Liver (tissue), 9 donors: ENCODE data around the gene ENPP3. TPM values are rescaled to one million over a fixed set of nuclear protein-coding genes. Genes with fewer than 3 reads are reported as not detected.

Experiments used
- DNase-seq: peaks from one replicate; pipeline ENCODE4 v3.0.0-alpha.2; 2017; ENCODE audit warnings: low spot score
- H3K27ac ChIP-seq, 2 donors: one replicate each; pipeline ENCODE4 v1.7.0; 2013; ENCODE audit warnings: inconsistent platforms in 2 of 2, low read length in 2 of 2, control low read depth in 1 of 2, low read depth in 1 of 2, mild to moderate bottlenecking in 1 of 2
- H3K27me3 ChIP-seq, 4 donors: one replicate each; pipeline versions ENCODE4 v1.6.1 to v1.7.0; 2013; ENCODE audit warnings: low read length in 3 of 4, inconsistent platforms in 1 of 4, mild to moderate bottlenecking in 1 of 4, moderate library complexity in 1 of 4; ENCODE audit not compliant: control insufficient read depth in 4 of 4, insufficient read depth in 4 of 4
- H3K36me3 ChIP-seq, 4 donors: one replicate each; pipeline versions ENCODE4 v1.6.1 to v1.7.0; 2013; ENCODE audit warnings: low read length in 3 of 4, mild to moderate bottlenecking in 3 of 4, low read depth in 1 of 4, moderate library complexity in 1 of 4; ENCODE audit not compliant: control insufficient read depth in 4 of 4, insufficient read depth in 3 of 4
- H3K4me1 ChIP-seq, 4 donors: one replicate each; pipeline versions ENCODE4 v1.6.1 to v1.7.0; 2013; ENCODE audit warnings: low read length in 3 of 4, mild to moderate bottlenecking in 3 of 4, moderate library complexity in 1 of 4; ENCODE audit not compliant: control insufficient read depth in 4 of 4, insufficient read depth in 4 of 4
- H3K4me3 ChIP-seq, 3 donors: one replicate each; pipeline versions ENCODE4 v1.6.1 to v1.7.0; 2013; ENCODE audit warnings: low read length in 3 of 3, control low read depth in 1 of 3, low read depth in 1 of 3, mild to moderate bottlenecking in 1 of 3
- H3K9ac ChIP-seq, 2 donors: one replicate each; pipeline ENCODE4 v1.7.0; 2013; ENCODE audit warnings: low read length in 2 of 2, mild to moderate bottlenecking in 2 of 2, moderate library complexity in 2 of 2, control low read depth in 1 of 2, low read depth in 1 of 2
- H3K9me3 ChIP-seq, 4 donors: one replicate each; pipeline versions ENCODE4 v1.6.1 to v1.7.0; 2013; ENCODE audit warnings: low read length in 3 of 4; ENCODE audit not compliant: control insufficient read depth in 4 of 4
- EGR1 ChIP-seq, 2 donors: IDR thresholded peaks; 2 replicates each; pipeline ENCODE4 v1.6.1; 2016 to 2018; ENCODE audit warnings: antibody characterized with exemption in 2 of 2, low read depth in 2 of 2
- FOXA1 ChIP-seq: IDR thresholded peaks from 2 replicates; pipeline ENCODE4 v1.6.1; 2016; ENCODE audit warnings: antibody characterized with exemption
- FOXA2 ChIP-seq: IDR thresholded peaks from 2 replicates; pipeline ENCODE4 v1.6.1; 2016; ENCODE audit warnings: antibody characterized with exemption
- GABPA ChIP-seq, 2 donors: IDR thresholded peaks in 1 of 2; conservative IDR thresholded peaks in 1 of 2; 2 replicates each; pipeline ENCODE4 v1.6.1; 2016; ENCODE audit warnings: antibody characterized with exemption in 2 of 2, mild to moderate bottlenecking in 1 of 2, moderate library complexity in 1 of 2
- HNF4A ChIP-seq, 2 donors: conservative IDR thresholded peaks; 2 replicates each; pipeline ENCODE4 v1.6.1; 2016; ENCODE audit warnings: antibody characterized with exemption in 2 of 2, mild to moderate bottlenecking in 2 of 2
- HNF4G ChIP-seq: IDR thresholded peaks from 2 replicates; pipeline ENCODE4 v1.6.1; 2016; ENCODE audit warnings: antibody characterized with exemption
- JUND ChIP-seq, 2 donors: IDR thresholded peaks; 2 replicates each; pipeline ENCODE4 v1.6.1; 2016; ENCODE audit warnings: antibody characterized with exemption in 2 of 2
- RAD21 ChIP-seq, 2 donors: IDR thresholded peaks; 2 replicates each; pipeline ENCODE4 v1.6.1; 2016; ENCODE audit warnings: antibody characterized with exemption in 2 of 2, mild to moderate bottlenecking in 2 of 2
- RXRA ChIP-seq, 2 donors: IDR thresholded peaks; 2 replicates each; pipeline ENCODE4 v1.6.1; 2017 to 2018; ENCODE audit warnings: antibody characterized with exemption in 2 of 2, mild to moderate bottlenecking in 1 of 2
- SP1 ChIP-seq: IDR thresholded peaks from 2 replicates; pipeline ENCODE4 v1.6.1; 2018; ENCODE audit warnings: antibody characterized with exemption, mild to moderate bottlenecking
- TAF1 ChIP-seq: conservative IDR thresholded peaks from 2 replicates; pipeline ENCODE4 v1.6.1; 2016; ENCODE audit warnings: antibody characterized with exemption, mild to moderate bottlenecking
- YY1 ChIP-seq: IDR thresholded peaks from 2 replicates; pipeline ENCODE4 v1.6.1; 2016; ENCODE audit warnings: antibody characterized with exemption, mild to moderate bottlenecking
- WGBS: extraction: QIAGEN DNeasy Blood & Tissue Kit; methylation state at CpG from one replicate; pipeline ENCODE4 v1.1.7; 2013; 5-methylcytosine and 5-hydroxymethylcytosine counted together
- polyA plus RNA-seq, 2 donors: library from polyadenylated mRNA; stranded (reverse) in 1 of 2; unstranded in 1 of 2; fragments of 200-250 nt in 1 of 2; fragments of >200 nt in 1 of 2; fragmentation: Nextera tagmentation in 1 of 2; extraction: Ambion mirVana in 1 of 2; gene quantifications; one replicate each; pipeline versions ENCODE4 v1.2.1 to v1.2.3, GENCODE V29; 2013 to 2015
- total RNA-seq, 2 donors: library from RNA; depleted of rRNA; stranded (reverse); fragments of >200 nt; gene quantifications; one replicate each; pipeline ENCODE4 v1.2.3, GENCODE V29; 2014
- TF ChIP-seq, protein P1 (sequence below): IDR thresholded peaks from 2 replicates; pipeline ENCODE4 v1.6.1; 2016; ENCODE audit warnings: antibody characterized with exemption
- TF ChIP-seq, protein P2 (sequence below): fragments of 150-350 bp; IDR thresholded peaks from 2 replicates; pipeline ENCODE4 v1.5.1; 2017; ENCODE audit warnings: improper control_type of control experiment, low read depth, low read length; ENCODE audit not compliant: missing input control
- TF ChIP-seq, protein P3 (sequence below): IDR thresholded peaks from 2 replicates; pipeline ENCODE4 v1.6.1; 2016; ENCODE audit warnings: antibody characterized with exemption
- TF ChIP-seq, protein P4 (sequence below): IDR thresholded peaks from 2 replicates; pipeline ENCODE4 v1.6.1; 2016; ENCODE audit warnings: antibody characterized with exemption
- TF ChIP-seq, protein P5 (sequence below): IDR thresholded peaks from 2 replicates; pipeline ENCODE4 v1.6.1; 2016; ENCODE audit warnings: antibody characterized with exemption, mild to moderate bottlenecking
- donor health status: healthy.
- donor health status: healthy.
- donor health status: healthy.
- donor health status: healthy.
- donor health status: healthy.

The ENPP3 gene
- total and polyA plus RNA-seq, 4 donors = 0.51 to 6.1 (median 1.1) TPM

DNA sequence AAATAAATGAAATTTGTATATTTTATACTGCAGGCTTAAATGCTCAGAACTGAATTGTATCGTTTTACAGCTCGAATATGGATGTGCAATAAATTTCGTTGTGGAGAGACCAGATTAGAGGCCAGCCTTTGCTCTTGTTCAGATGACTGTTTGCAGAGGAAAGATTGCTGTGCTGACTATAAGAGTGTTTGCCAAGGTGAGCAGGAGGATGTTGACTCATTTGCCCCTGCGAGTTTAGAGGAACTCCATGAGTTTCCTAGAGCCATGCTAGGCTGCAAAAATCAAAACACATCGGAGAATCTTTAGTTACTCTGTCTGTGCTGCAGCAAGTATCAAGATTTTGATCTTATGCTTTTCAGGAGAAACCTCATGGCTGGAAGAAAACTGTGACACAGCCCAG, 15.4 kb downstream of the ENPP3 start:
- Histone ChIP-seq H3K27ac (no peak overlapping the region), H3K4me3 (no peak overlapping the region), H3K36me3 (no peaks in the 10 kb centered on the region), H3K4me1 (peaks cover 3 to 9% (median 6%) of the 10 kb centered on the region in 4 donors), H3K9me3 (no peaks in the 10 kb centered on the region), H3K27me3 (no peaks in the 10 kb centered on the region), H3K9ac (no peak overlapping the region)
- no peak for TF ChIP-seq TAF1
- TF ChIP-seq EGR1 (IDR thresholded peaks at IDR 0.05; ENCODE audit: low read depth in 2 of 2) = no peak
- no peak for TF ChIP-seq GABPA (IDR thresholded peaks at IDR 0.05 in 1 of 2, conservative IDR thresholded peaks at IDR 0.05 in 1 of 2)
- TF ChIP-seq, protein P1, sequence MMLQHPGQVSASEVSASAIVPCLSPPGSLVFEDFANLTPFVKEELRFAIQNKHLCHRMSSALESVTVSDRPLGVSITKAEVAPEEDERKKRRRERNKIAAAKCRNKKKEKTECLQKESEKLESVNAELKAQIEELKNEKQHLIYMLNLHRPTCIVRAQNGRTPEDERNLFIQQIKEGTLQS = no peak
- TF ChIP-seq, protein P2, sequence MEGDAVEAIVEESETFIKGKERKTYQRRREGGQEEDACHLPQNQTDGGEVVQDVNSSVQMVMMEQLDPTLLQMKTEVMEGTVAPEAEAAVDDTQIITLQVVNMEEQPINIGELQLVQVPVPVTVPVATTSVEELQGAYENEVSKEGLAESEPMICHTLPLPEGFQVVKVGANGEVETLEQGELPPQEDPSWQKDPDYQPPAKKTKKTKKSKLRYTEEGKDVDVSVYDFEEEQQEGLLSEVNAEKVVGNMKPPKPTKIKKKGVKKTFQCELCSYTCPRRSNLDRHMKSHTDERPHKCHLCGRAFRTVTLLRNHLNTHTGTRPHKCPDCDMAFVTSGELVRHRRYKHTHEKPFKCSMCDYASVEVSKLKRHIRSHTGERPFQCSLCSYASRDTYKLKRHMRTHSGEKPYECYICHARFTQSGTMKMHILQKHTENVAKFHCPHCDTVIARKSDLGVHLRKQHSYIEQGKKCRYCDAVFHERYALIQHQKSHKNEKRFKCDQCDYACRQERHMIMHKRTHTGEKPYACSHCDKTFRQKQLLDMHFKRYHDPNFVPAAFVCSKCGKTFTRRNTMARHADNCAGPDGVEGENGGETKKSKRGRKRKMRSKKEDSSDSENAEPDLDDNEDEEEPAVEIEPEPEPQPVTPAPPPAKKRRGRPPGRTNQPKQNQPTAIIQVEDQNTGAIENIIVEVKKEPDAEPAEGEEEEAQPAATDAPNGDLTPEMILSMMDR = no peak
- no peak for TF ChIP-seq YY1
- TF ChIP-seq, protein P3, sequence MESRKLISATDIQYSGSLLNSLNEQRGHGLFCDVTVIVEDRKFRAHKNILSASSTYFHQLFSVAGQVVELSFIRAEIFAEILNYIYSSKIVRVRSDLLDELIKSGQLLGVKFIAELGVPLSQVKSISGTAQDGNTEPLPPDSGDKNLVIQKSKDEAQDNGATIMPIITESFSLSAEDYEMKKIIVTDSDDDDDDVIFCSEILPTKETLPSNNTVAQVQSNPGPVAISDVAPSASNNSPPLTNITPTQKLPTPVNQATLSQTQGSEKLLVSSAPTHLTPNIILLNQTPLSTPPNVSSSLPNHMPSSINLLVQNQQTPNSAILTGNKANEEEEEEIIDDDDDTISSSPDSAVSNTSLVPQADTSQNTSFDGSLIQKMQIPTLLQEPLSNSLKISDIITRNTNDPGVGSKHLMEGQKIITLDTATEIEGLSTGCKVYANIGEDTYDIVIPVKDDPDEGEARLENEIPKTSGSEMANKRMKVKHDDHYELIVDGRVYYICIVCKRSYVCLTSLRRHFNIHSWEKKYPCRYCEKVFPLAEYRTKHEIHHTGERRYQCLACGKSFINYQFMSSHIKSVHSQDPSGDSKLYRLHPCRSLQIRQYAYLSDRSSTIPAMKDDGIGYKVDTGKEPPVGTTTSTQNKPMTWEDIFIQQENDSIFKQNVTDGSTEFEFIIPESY = no peak
- TF ChIP-seq HNF4A (conservative IDR thresholded peaks at IDR 0.05) = no peak
- TF ChIP-seq, protein P4, sequence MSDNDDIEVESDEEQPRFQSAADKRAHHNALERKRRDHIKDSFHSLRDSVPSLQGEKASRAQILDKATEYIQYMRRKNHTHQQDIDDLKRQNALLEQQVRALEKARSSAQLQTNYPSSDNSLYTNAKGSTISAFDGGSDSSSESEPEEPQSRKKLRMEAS = no peak
- TF ChIP-seq, protein P5, sequence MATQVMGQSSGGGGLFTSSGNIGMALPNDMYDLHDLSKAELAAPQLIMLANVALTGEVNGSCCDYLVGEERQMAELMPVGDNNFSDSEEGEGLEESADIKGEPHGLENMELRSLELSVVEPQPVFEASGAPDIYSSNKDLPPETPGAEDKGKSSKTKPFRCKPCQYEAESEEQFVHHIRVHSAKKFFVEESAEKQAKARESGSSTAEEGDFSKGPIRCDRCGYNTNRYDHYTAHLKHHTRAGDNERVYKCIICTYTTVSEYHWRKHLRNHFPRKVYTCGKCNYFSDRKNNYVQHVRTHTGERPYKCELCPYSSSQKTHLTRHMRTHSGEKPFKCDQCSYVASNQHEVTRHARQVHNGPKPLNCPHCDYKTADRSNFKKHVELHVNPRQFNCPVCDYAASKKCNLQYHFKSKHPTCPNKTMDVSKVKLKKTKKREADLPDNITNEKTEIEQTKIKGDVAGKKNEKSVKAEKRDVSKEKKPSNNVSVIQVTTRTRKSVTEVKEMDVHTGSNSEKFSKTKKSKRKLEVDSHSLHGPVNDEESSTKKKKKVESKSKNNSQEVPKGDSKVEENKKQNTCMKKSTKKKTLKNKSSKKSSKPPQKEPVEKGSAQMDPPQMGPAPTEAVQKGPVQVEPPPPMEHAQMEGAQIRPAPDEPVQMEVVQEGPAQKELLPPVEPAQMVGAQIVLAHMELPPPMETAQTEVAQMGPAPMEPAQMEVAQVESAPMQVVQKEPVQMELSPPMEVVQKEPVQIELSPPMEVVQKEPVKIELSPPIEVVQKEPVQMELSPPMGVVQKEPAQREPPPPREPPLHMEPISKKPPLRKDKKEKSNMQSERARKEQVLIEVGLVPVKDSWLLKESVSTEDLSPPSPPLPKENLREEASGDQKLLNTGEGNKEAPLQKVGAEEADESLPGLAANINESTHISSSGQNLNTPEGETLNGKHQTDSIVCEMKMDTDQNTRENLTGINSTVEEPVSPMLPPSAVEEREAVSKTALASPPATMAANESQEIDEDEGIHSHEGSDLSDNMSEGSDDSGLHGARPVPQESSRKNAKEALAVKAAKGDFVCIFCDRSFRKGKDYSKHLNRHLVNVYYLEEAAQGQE = no peak
- no peak for TF ChIP-seq HNF4G
- no peak for TF ChIP-seq SP1
- TF ChIP-seq FOXA2 = no peak
- no peak for TF ChIP-seq RAD21 (IDR thresholded peaks at IDR 0.05)
- no peak for TF ChIP-seq JUND (IDR thresholded peaks at IDR 0.05)
- no peak for TF ChIP-seq RXRA (IDR thresholded peaks at IDR 0.05)
- DNase-seq = no peak
- 75% methylated on average over 5 of the region's 5 CpGs for WGBS

DNA sequence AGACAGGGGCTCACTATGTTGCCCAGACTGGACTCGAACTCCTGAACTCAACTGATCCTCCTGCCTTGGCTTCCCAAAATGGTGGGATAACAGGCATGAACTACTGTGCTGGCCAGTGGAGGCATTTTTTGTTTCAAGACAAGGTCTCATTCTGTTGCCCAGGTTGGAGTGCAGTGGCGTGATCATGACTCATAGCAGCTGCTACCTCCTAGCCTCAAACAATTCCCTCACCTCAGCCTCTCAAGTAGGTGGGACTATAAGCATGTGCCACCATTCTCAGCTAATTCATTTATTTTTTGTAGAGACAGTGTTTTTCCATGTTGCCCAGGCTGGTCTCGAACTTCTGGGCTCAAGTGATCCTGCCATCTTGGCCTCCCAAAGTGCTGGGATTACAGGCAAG, 17.2 kb downstream of the ENPP3 start:
- no peak overlapping the region for H3K9ac ChIP-seq
- H3K4me3 ChIP-seq = no peak overlapping the region
- H3K27me3 ChIP-seq = no peaks in the 10 kb centered on the region
- no peaks in the 10 kb centered on the region for H3K36me3 ChIP-seq
- H3K4me1 ChIP-seq = peaks cover 3 to 9% (median 6%) of the 10 kb centered on the region in 4 donors
- no peak for DNase-seq
- no peak overlapping the region for H3K27ac ChIP-seq
- 96% methylated on average over 3 of the region's 3 CpGs for WGBS
- H3K9me3 ChIP-seq = no peaks in the 10 kb centered on the region
- TF ChIP-seq SP1 (no peak), EGR1 (IDR thresholded peaks at IDR 0.05; ENCODE audit: low read depth in 2 of 2) (no peak), JUND (IDR thresholded peaks at IDR 0.05) (no peak), RXRA (IDR thresholded peaks at IDR 0.05) (no peak), FOXA1 (no peak), TAF1 (no peak), YY1 (no peak)
- TF ChIP-seq, protein P2 = no peak
- TF ChIP-seq, protein P3 = no peak
- TF ChIP-seq, protein P1 = no peak
